Posterior cingulate gyrus (tissue), 11 donors: ENCODE measurements around the gene ACTR8.
"Not testable (repeated sequence)": the region's sequence is repeated elsewhere in the genome, so short reads cannot be mapped to it uniquely, and the experiment has no call there.

Experiments
- DNase-seq, 10 donors: peaks; one replicate each; pipeline versions ENCODE4 v3.0.0 to v3.0.0-alpha.2; 2020 to 2021; ENCODE audit warnings: mixed read lengths in 3 of 10
- intact Hi-C: fragments of 100-400 bp; cut with DNase I; formaldehyde crosslinking; loops from one replicate; pipeline ENCODE4 v1.15.1; 2023

Gene ACTR8

GRCh38 chr3:53881691-53882593, at the start of gene ACTR8:
ACTR8 (minus strand) TSS chr3:53882152; CDS start chr3:53882101, 51 bp downstream.
- peak; percentile 82 to 98 (median 88) for DNase-seq
- intact Hi-C loops: loop anchor here (1.0 to 2.0 kb wide), 2 partner anchors 9 to 535 kb away; partner anchors contain the start of genes DCP1A and SELENOK

GRCh38 chr3:53927208-53927872, 45.4 kb upstream of the ACTR8 start:
- intact Hi-C loops, DNase-seq: not testable (repeated sequence)

GRCh38 chr3:53921296-53921695, 39.3 kb upstream of the ACTR8 start:
- intact Hi-C loops: no loop called here
- DNase-seq: no peak

- no peak for DNase-seq
- intact Hi-C loops: no loop called here
Measured at GRCh38 chr3:53919741-53920140, 37.8 kb upstream of the ACTR8 start.

GRCh38 chr3:53913401-53913800, 31.4 kb upstream of the ACTR8 start:
- no peak for DNase-seq
- intact Hi-C loops: no loop called here

- DNase-seq: no peak
- intact Hi-C loops: no loop called here
Measured at GRCh38 chr3:53902711-53903110, 20.8 kb upstream of the ACTR8 start.

- no peak for DNase-seq
- intact Hi-C loops: no loop called here
Measured at GRCh38 chr3:53902067-53902466, 20.1 kb upstream of the ACTR8 start.

- intact Hi-C loops: no loop called here
- no peak for DNase-seq
Measured at GRCh38 chr3:53900666-53901331, 18.8 kb upstream of the ACTR8 start.

- DNase-seq: no peak
- intact Hi-C loops: no loop called here
Measured at GRCh38 chr3:53899750-53900149, 17.8 kb upstream of the ACTR8 start.

GRCh38 chr3:53892286-53892637, 10.3 kb upstream of the ACTR8 start:
- DNase-seq: no peak
- intact Hi-C loops: no loop called here

GRCh38 chr3:53891497-53892285, 9.7 kb upstream of the ACTR8 start, which contains the start of gene SELENOK:
SELENOK (minus strand) TSS chr3:53891859.
- intact Hi-C loops: loop anchor here (1.0 kb wide), 1 partner anchor 9 kb away; the partner anchor contains the start of gene ACTR8
- DNase-seq: peak; percentile 97 to 100 (median 99)

- no peak for DNase-seq
- intact Hi-C loops: loop anchor here (1.0 kb wide), 1 partner anchor 9 kb away; the partner anchor contains the start of gene ACTR8
Measured at GRCh38 chr3:53890726-53891475, 8.9 kb upstream of the ACTR8 start.

GRCh38 chr3:53888232-53888631, 6.3 kb upstream of the ACTR8 start:
- intact Hi-C loops: no loop called here
- no peak for DNase-seq

GRCh38 chr3:53887446-53887845, 5.5 kb upstream of the ACTR8 start:
- intact Hi-C loops: no loop called here

GRCh38 chr3:53885239-53885638, 3.3 kb upstream of the ACTR8 start:
- intact Hi-C loops: no loop called here
- DNase-seq: peak in 2 of 10 donors; percentile 17 to 19

More at GRCh38 chr3:53887446-53887845, 5.5 kb upstream of the ACTR8 start:
- DNase-seq: no peak

- intact Hi-C loops: no loop called here
- peak in 2 of 10 donors; percentile 56 to 59 for DNase-seq
Measured at GRCh38 chr3:53884623-53885022, 2.7 kb upstream of the ACTR8 start.

- DNase-seq: no peak
- intact Hi-C loops: no loop called here
Measured at GRCh38 chr3:53883008-53883407, 1.1 kb upstream of the ACTR8 start.

- DNase-seq: no peak
- intact Hi-C loops: loop anchor here (2.0 kb wide), 1 partner anchor 534 kb away; the partner anchor contains the start of gene DCP1A
Measured at GRCh38 chr3:53880396-53881345, 1.3 kb downstream of the ACTR8 start.
